Retinal pigment epithelial cell (primary cell): ENCODE data around the gene POLD3.

ENCODE experiments used
- DNase-seq: peaks from one replicate; pipeline ENCODE4 v3.0.0-alpha.2; 2010; ENCODE audit warnings: low read depth
- H3K4me3 ChIP-seq: 2 replicates; pipeline ENCODE4 v1.5.1; 2011; ENCODE audit warnings: mild to moderate bottlenecking, low read length, control low read depth, moderate library complexity
- CTCF ChIP-seq: conservative IDR thresholded peaks from 2 replicates; pipeline ENCODE4 v1.5.1; 2011; ENCODE audit warnings: low read depth, low read length, control low read depth, inconsistent platforms

Gene POLD3

DNA sequence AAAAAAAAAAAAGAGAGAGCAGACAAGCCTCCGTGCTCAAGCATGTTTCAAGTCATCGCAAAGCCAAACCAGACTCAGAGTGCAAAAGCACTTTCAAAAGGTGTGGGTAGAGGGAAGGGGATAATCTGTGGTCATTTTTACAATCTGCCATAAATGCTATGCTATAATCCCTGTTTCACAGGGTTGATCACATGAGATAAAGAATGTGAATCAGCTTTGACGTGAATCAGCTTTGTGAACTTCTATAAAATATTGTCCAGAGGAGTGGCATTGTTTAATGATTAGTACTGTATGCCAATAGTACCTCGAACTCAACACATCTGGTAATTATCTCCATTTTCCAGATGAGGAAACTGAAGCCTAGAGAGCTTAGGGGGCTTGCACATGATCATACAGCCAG lies 20.0 kb upstream of the POLD3 start:
- H3K4me3 ChIP-seq: no peak overlapping the region
- no peak for TF ChIP-seq CTCF
- no peak for DNase-seq

DNA sequence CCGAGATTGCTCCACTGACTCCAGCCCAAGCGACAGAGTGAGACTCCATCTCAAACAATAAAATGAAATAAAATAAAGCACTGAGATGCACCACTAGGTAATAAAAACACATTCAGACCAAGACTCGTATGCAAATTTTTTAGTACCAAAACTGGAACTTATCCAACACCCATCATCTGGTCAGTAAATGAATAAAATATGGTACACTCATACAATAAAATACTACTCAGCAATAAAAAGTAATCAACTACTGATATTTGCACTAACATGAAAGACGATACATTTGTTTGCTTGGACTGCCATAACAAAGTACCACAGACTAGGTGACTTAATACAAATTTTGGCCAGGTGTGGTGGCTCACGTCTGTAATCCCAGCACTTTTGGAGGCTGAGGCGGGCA lies 17.8 kb upstream of the POLD3 start:
- TF ChIP-seq CTCF: no peak

GRCh38 chr11:74575999-74576398 lies 16.4 kb upstream of the POLD3 start:
- no peak for TF ChIP-seq CTCF
- H3K4me3 ChIP-seq: no peak overlapping the region

More for the DNA sequence above, 17.8 kb upstream of the POLD3 start:
- no peak overlapping the region for H3K4me3 ChIP-seq
- no peak for DNase-seq

DNA sequence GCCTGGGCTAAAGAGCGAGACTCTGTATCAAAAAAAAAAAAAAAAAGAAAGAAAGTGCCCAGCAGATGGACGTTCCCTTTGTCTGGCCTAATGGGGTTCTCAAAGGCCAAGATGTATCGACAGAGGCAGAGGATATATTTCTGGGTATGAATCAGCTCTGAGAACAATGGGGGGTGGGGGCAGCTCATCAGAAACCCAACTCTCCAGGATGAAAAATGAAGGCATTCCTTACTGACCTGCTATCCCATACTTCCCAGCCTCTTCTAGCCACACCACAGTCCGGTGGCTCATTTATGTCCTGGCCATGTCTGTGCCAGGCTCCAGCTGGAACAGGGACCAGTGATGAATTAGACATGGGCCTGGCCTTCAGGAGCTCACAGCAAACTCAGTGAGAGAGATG lies 15.2 kb upstream of the POLD3 start:
- H3K4me3 ChIP-seq: no peak overlapping the region
- DNase-seq: no peak
- no peak for TF ChIP-seq CTCF

More at GRCh38 chr11:74575999-74576398, 16.4 kb upstream of the POLD3 start:
- DNase-seq: no peak

GRCh38 chr11:74577624-74578396 lies 14.6 kb upstream of the POLD3 start:
- TF ChIP-seq CTCF: no peak
- H3K4me3 ChIP-seq: no peak overlapping the region
- DNase-seq: no peak

- no peak overlapping the region for H3K4me3 ChIP-seq
- no peak for TF ChIP-seq CTCF
- DNase-seq: no peak
Measured at GRCh38 chr11:74579577-74580270, 12.7 kb upstream of the POLD3 start.

GRCh38 chr11:74581954-74582547 lies 10.3 kb upstream of the POLD3 start:
- no peak overlapping the region for H3K4me3 ChIP-seq
- DNase-seq: no peak
- TF ChIP-seq CTCF: no peak
